GM19043 (cell line): ENCODE measurements around the gene GSG1L.
"Not testable (repeated sequence)": the region's sequence is repeated elsewhere in the genome, so short reads cannot be mapped to it uniquely, and the experiment has no call there.

Experiments
- ATAC-seq: cut with Tn5 transposase; IDR thresholded peaks from one replicate; pipeline ENCODE4 v1.9.1; 2021; ENCODE audit warnings: low read depth; ENCODE audit not compliant: unreplicated experiment

The GSG1L gene

GRCh38 chr16:27993587-27993986 lies 69.9 kb downstream of the GSG1L start:
- ATAC-seq, result no peak

- no peak for ATAC-seq
These were observed 71.6 kb downstream of the GSG1L start for GRCh38 chr16:27991876-27992275.

DNA sequence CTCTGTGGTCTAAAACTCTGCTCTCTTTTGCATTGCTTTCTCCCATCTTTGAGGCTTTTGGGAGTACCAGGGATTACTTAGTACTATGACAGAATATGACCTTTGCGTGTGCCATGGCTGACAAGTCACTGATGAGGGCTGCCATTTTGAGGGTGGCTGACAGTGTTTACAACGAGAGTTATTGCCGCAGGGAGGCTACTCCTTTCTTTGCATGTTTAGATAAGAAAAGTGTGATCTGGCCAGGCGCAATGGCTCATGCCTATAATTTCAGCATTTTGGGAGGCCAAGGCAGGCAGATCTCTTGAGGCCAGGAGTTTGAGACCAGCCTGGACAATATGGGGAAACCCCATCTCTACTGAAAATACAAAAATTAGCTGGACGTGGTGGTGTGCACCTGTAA lies 77.5 kb downstream of the GSG1L start:
- no peak for ATAC-seq

- no peak for ATAC-seq
These were observed 79.4 kb downstream of the GSG1L start for GRCh38 chr16:27984121-27984520.

DNA sequence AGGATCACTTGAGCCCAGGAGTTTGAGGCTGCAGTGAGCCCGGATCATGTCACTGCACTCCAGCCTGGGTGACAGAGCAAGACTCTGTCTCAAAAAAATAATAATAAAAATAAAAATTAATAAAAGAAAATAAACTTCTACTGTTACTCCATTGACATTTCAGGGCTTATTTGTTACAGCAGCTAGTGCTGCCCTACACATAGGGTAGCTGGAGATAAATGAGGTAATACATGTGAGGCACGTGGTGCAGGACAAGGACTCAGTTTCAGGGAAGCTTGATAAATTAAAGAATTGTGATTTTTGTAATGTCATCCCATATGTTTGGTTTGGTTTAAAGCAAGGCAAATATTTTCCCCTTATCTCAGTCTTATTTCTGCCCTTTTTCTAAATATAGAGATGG lies 80.3 kb downstream of the GSG1L start:
- ATAC-seq, result no peak

GRCh38 chr16:27982184-27982583 lies 81.3 kb downstream of the GSG1L start:
- no peak for ATAC-seq

GRCh38 chr16:27980919-27981700 lies 82.4 kb downstream of the GSG1L start:
- no peak for ATAC-seq

- no peak for ATAC-seq
These were observed 83.3 kb downstream of the GSG1L start for GRCh38 chr16:27980076-27980775.

DNA sequence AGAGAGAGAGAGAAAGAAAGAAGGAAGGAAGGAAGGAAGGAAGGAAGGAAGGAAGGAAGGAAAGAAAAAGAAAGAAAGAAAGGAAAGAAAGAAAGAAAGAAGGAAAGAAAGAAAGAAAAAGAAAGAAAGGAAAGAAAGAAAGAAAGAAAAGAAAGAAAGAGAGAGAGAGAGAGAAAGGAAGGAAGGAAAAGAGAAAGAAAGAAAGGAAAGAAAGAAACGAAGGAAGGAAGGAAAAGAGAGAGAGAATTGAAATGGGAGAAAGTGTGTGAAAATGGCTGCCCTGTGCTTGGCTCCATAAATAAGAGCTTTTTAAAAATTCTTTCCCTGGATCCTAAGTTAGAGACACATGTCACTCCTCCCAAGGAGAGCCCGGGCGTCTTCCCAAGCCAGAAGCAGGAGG lies 83.8 kb downstream of the GSG1L start:
- ATAC-seq, result not testable (repeated sequence)

GRCh38 chr16:27978876-27979275 lies 84.6 kb downstream of the GSG1L start:
- ATAC-seq, result no peak

DNA sequence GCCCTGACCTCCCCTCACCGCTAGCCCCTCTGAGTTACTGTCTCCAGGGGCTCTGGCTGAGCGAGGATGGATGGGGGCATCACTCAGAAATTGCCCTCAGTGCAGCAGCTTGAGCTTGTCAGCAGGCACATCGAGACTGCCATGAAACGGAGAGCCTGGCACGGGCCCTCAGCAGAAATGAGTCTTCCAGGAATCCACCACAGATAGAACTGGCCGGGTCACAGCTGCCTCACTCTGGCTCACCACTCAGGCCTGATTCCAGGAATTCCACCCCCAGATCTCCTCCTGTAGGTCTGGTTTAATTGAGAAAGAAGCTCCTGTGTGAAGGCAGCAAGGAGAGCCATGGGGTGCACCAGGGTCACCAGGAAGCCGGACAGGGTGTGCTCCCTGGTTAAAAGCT lies 85.5 kb downstream of the GSG1L start:
- no peak for ATAC-seq

DNA sequence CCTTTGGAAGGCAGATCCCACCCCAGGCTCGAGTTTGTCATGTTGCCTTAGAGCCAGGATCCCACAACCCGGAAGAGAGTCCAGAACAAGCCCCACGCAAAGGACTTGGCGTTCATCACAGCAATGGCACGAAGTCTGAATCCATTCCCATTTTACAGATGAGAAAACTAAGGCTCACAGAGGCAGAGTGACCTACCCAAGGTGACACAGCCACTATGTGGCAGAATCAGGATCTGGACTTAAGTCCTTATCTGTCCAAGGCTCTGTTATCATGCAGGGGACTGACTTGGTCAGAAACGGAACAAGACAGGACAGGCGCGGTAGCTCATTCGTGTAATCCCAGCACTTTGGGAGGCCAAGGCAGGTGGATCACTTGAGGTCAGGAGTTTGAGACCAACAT lies 86.5 kb downstream of the GSG1L start:
- no peak for ATAC-seq

DNA sequence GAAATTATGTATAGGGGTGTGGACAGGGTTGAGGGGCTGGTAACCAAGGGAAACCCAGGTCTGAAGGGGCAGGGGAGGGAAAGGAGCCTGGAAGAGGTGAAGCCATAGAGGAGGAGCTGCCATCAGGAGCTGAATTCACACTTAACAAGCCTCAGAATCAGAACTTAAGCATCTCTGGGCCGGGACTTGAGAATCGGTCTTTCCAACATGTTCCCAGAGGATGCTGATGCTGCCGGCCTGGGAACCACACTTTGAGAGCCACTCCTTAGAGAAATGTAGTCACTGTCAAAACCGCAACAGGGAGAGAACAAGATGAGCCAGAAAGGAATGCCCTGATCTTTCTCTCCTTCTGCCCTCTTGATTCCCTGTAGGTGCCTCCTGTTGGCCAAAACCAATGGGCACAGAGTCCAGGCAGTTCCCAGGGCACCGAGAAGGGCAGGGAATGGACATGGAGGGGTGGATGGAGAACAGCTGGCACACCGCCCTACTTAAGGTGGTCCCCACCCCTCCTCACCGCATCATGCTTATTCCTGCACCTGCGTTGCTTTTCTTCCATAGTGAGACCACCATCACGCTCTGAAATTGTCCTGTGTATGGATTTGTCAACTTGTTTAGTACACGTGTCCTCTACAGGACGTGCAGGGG lies 88.5 kb downstream of the GSG1L start:
- no peak for ATAC-seq

DNA sequence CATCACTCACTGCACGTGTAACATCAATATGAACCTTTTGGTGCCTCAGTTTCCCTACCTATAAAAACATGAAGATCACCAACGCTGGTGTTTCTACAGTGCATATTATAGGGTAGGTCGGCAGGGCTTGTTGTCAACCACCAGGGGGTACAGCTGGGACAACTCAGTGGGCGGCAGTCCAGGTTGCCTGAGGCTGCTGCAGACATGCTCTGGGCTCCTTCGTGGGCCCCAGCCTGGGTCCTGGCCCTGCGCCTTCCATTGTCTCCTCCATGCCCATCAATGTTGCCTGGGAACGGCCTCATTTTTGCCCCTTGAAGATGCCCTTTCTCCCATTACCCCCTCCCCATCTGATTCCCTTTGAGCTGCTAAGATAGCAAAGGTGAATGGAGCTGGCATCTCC lies 89.8 kb downstream of the GSG1L start:
- no peak for ATAC-seq

- no peak for ATAC-seq
These were observed 91.0 kb downstream of the GSG1L start for GRCh38 chr16:27972500-27972899.

DNA sequence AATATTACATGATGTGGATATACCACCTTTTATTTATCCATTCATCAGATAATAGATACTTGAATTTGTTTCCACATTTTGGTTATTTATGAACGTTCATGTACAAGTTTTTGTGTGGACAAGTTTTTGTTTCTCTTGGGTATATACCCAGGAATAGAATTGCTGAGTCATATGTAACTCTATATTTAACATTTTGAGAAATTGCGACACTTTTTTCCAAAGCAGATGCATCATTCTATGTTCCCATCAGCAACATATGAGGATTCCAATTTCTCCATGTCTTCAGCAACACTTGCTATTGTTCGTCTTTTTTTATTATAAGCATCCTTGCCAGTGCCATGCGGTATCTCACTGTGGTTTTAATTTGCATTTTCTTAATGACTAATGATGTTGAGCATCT lies 93.9 kb downstream of the GSG1L start:
- ATAC-seq, result no peak

DNA sequence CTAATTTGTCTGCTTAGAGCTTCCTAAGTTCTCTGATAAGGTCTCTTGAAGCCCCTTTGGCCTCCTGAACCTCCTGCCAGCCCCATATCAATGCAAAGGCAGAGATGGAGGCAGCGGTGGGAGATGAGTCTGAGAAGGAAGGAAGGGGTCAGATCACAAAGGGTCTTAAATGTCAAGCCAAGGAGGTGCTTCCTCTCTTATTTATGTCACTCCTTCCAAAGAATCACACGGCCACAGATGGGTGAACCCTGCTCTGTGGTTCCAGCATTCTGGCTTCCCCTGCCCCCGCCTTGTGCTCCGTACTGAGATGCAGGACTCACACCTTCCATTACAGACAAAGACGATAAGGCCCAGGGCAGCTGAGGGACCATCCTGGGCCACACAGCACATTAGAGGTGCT lies 96.3 kb downstream of the GSG1L start:
- ATAC-seq, result no peak

GRCh38 chr16:27966756-27967155 lies 96.8 kb downstream of the GSG1L start:
- no peak for ATAC-seq

GRCh38 chr16:27965801-27966200 lies 97.7 kb downstream of the GSG1L start:
- no peak for ATAC-seq

DNA sequence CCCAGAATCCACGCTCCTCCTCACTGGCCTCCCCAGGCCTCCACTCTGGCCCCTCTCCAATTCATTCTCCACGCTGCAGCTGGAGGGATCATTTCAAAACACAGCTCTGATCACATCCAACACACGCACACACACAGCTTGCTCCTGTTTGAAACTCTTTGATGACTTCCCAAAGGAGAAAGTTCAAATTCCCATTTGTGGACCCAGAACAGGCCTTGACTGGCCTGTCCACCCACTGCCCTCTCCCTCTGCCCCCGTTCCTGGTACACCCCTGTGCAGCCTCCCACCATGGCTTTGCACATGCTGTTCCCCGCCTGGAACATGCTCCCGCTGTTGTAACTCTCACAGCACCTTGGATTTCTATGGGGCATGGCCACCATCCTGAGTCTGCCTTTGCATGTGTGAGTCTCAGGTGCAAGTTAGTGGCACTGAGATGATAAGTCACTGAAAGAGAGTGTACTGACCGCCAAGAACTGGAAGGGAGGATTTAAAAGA lies 100.0 kb downstream of the GSG1L start:
- no peak for ATAC-seq

GRCh38 chr16:27962197-27962596 lies 101.3 kb downstream of the GSG1L start:
- no peak for ATAC-seq

GRCh38 chr16:27961296-27961620 lies 102.3 kb downstream of the GSG1L start:
- no peak for ATAC-seq
